Midbrain (tissue), 1 donor: ENCODE data around the gene GJC2.
"Not testable (repeated sequence)": the region's sequence is repeated elsewhere in the genome, so short reads cannot be mapped to it uniquely, and the experiment has no call there.

ENCODE experiments used
- DNase-seq: peaks from one replicate; lab custom pipeline; 2025; lab: John Stamatoyannopoulos, UW

The GJC2 gene

GRCh38 chr1:228149406-228150119 lies at the start of gene GJC2:
GJC2 (plus strand) TSS chr1:228149930; CDS start chr1:228157759, 7,829 bp downstream.
- peak; percentile 56 for DNase-seq

GRCh38 chr1:228100822-228101613 lies 48.7 kb upstream of the GJC2 start:
- no peak for DNase-seq

- no peak for DNase-seq
Observed at GRCh38 chr1:228101614-228101993, 48.1 kb upstream of the GJC2 start.

- no peak for DNase-seq
Observed at GRCh38 chr1:228101994-228102790, 47.5 kb upstream of the GJC2 start.

GRCh38 chr1:228102791-228103620 lies 46.7 kb upstream of the GJC2 start, which contains the start of gene C1orf35:
C1orf35 (minus strand) TSS chr1:228103325; CDS start chr1:228103227, 98 bp downstream.
- DNase-seq, result peak; percentile 90

GRCh38 chr1:228104526-228105269 lies 45.0 kb upstream of the GJC2 start:
- DNase-seq, result no peak

GRCh38 chr1:228105270-228105995 lies 44.3 kb upstream of the GJC2 start:
- no peak for DNase-seq

GRCh38 chr1:228105996-228106799 lies 43.5 kb upstream of the GJC2 start:
- DNase-seq, result no peak

- no peak for DNase-seq
Observed at GRCh38 chr1:228106800-228107054, 43.0 kb upstream of the GJC2 start.

GRCh38 chr1:228107636-228108035 lies 42.1 kb upstream of the GJC2 start:
- DNase-seq, result no peak

GRCh38 chr1:228108055-228108690 lies 41.6 kb upstream of the GJC2 start:
- DNase-seq, result no peak

GRCh38 chr1:228108742-228109072 lies 41.0 kb upstream of the GJC2 start:
- DNase-seq, result no peak

- peak; percentile 99 for DNase-seq
Observed at GRCh38 chr1:228109073-228109961, 40.4 kb upstream of the GJC2 start, which contains the start of gene MRPL55. MRPL55 (minus strand) TSS chr1:228109299; CDS start chr1:228108260, 1,039 bp downstream.

GRCh38 chr1:228109962-228110488 lies 39.7 kb upstream of the GJC2 start:
- no peak for DNase-seq

- no peak for DNase-seq
Observed at GRCh38 chr1:228110556-228110955, 39.2 kb upstream of the GJC2 start.

- DNase-seq, result not testable (repeated sequence)
Observed at GRCh38 chr1:228111315-228111714, 38.4 kb upstream of the GJC2 start.

- no peak for DNase-seq
Observed at GRCh38 chr1:228112167-228112566, 37.6 kb upstream of the GJC2 start.

GRCh38 chr1:228112617-228113016 lies 37.1 kb upstream of the GJC2 start:
- no peak for DNase-seq
